DND-41 (cell line): Measurements from ENCODE around the gene ANO2.

ENCODE experiments used
- ATAC-seq: fragments of 200-7000 bp; cut with Tn5 transposase; 3 replicates; pipeline ENCODE4 v1.9.1; 2021; ENCODE audit warnings: low read depth; ENCODE audit not compliant: insufficient read depth
- DNase-seq: peaks from one replicate; pipeline ENCODE4 v3.0.0-alpha.2; 2020
- H2AFZ ChIP-seq: 2 replicates; pipeline ENCODE4 v1.6.0; 2012; ENCODE audit warnings: low read depth, low read length
- H3K27ac ChIP-seq: 2 replicates; pipeline ENCODE4 v1.5.1; 2012; ENCODE audit warnings: low read length, inconsistent platforms
- H3K27me3 ChIP-seq: fragments of 200-600 bp; sonication (generic); 2 replicates; pipeline ENCODE4 v1.6.0; 2012; ENCODE audit warnings: low read length, mild to moderate bottlenecking, inconsistent platforms; ENCODE audit not compliant: insufficient read depth, poor library complexity
- H3K36me3 ChIP-seq: 2 replicates; pipeline ENCODE4 v1.5.1; 2012; ENCODE audit warnings: low read length, inconsistent platforms; ENCODE audit not compliant: insufficient read depth
- H3K4me1 ChIP-seq: 2 replicates; pipeline ENCODE4 v1.5.1; 2012; ENCODE audit warnings: mild to moderate bottlenecking, low read length; ENCODE audit not compliant: insufficient read depth
- H3K4me2 ChIP-seq: 2 replicates; pipeline ENCODE4 v1.6.0; 2012; ENCODE audit warnings: mild to moderate bottlenecking, moderate library complexity, low read length, inconsistent platforms; ENCODE audit not compliant: insufficient read depth
- H3K4me3 ChIP-seq, 2 experiments: fragments of 200-600 bp in 1 of 2; shearing (Covaris generic) in 1 of 2; 2 replicates each; pipeline ENCODE4 v1.5.1; 2012 to 2016; ENCODE audit warnings: inconsistent platforms in 2 of 2, low read length in 2 of 2, mild to moderate bottlenecking in 2 of 2, low read depth in 1 of 2, moderate library complexity in 1 of 2
- H3K79me2 ChIP-seq: 2 replicates; pipeline ENCODE4 v1.6.0; 2012; ENCODE audit warnings: low read length, inconsistent platforms; ENCODE audit not compliant: insufficient read depth
- H3K9ac ChIP-seq: 2 replicates; pipeline ENCODE4 v1.6.0; 2012; ENCODE audit warnings: low read depth, mild to moderate bottlenecking, inconsistent platforms, low read length, moderate library complexity
- H3K9me3 ChIP-seq: 2 replicates; pipeline ENCODE4 v1.5.1; 2012; ENCODE audit warnings: low read length, moderate library complexity, mild to moderate bottlenecking, inconsistent platforms; ENCODE audit not compliant: insufficient read depth, severe bottlenecking
- H4K20me1 ChIP-seq: 2 replicates; pipeline ENCODE4 v1.6.0; 2012; ENCODE audit warnings: low read length; ENCODE audit not compliant: insufficient read depth
- CTCF ChIP-seq: IDR thresholded peaks from 2 replicates; pipeline ENCODE4 v1.5.1; 2012; ENCODE audit warnings: borderline replicate concordance, low read length, moderate library complexity, mild to moderate bottlenecking; ENCODE audit not compliant: poor library complexity, severe bottlenecking; ENCODE audit errors: extremely low read depth
- EZH2 ChIP-seq: IDR thresholded peaks from 3 replicates; pipeline ENCODE4 v1.6.1; 2012; ENCODE audit warnings: borderline replicate concordance, low read depth, mild to moderate bottlenecking, moderate library complexity, low read length, inconsistent platforms; ENCODE audit not compliant: severe bottlenecking

Gene ANO2

GRCh38 chr12:5612556-5613410 lies 332.3 kb downstream of the ANO2 start:
- Histone ChIP-seq H3K79me2 (no peaks in the 10 kb centered on the region), H3K4me2 (no peak overlapping the region), H3K4me1 (no peaks in the 10 kb centered on the region), H3K9ac (no peak overlapping the region), H3K36me3 (no peaks in the 10 kb centered on the region), H3K27ac (no peak overlapping the region), H3K27me3 (peaks cover 13% of the 10 kb centered on the region), H4K20me1 (no peaks in the 10 kb centered on the region), H2AFZ (no peak overlapping the region), H3K9me3 (no peaks in the 10 kb centered on the region), H3K4me3 (no peak overlapping the region)
- DNase-seq (no peak), ATAC-seq (no peak)
- TF ChIP-seq EZH2 (no peak), CTCF (no peak)

GRCh38 chr12:5611162-5611561 lies 333.9 kb downstream of the ANO2 start:
- TF ChIP-seq EZH2, result no peak
- no peak for ATAC-seq
- Histone ChIP-seq H3K9me3 (no peaks in the 10 kb centered on the region), H3K27ac (no peak overlapping the region), H4K20me1 (no peaks in the 10 kb centered on the region), H3K4me2 (no peak overlapping the region), H3K4me1 (no peaks in the 10 kb centered on the region), H2AFZ (no peak overlapping the region), H3K79me2 (no peaks in the 10 kb centered on the region), H3K27me3 (peaks cover 13% of the 10 kb centered on the region), H3K9ac (no peak overlapping the region), H3K36me3 (no peaks in the 10 kb centered on the region), H3K4me3 (no peak overlapping the region)
- DNase-seq, result no peak

- Histone ChIP-seq H3K36me3 (no peaks in the 10 kb centered on the region), H4K20me1 (no peaks in the 10 kb centered on the region), H3K4me1 (no peaks in the 10 kb centered on the region), H3K9ac (no peak overlapping the region), H3K4me3 (no peak overlapping the region), H2AFZ (no peak overlapping the region), H3K4me2 (no peak overlapping the region), H3K27ac (no peak overlapping the region), H3K27me3 (peaks cover 15% of the 10 kb centered on the region), H3K9me3 (no peaks in the 10 kb centered on the region), H3K79me2 (no peaks in the 10 kb centered on the region)
- TF ChIP-seq EZH2 (no peak), CTCF (no peak)
- ATAC-seq (no peak), DNase-seq (no peak)
Measured at GRCh38 chr12:5599378-5599777, 345.7 kb downstream of the ANO2 start.

GRCh38 chr12:5593998-5594397 lies 351.1 kb downstream of the ANO2 start:
- no peak for DNase-seq
- Histone ChIP-seq H3K36me3 (no peaks in the 10 kb centered on the region), H3K27me3 (peaks cover 6% of the 10 kb centered on the region), H3K4me2 (no peak overlapping the region), H3K9ac (no peak overlapping the region), H3K27ac (no peak overlapping the region), H3K79me2 (no peaks in the 10 kb centered on the region), H3K4me3 (no peak overlapping the region), H3K4me1 (no peaks in the 10 kb centered on the region), H4K20me1 (no peaks in the 10 kb centered on the region), H3K9me3 (no peaks in the 10 kb centered on the region), H2AFZ (no peak overlapping the region)
- TF ChIP-seq CTCF (no peak), EZH2 (no peak)
- ATAC-seq, result no peak
